Activated naive CD8-positive, alpha-beta T cell treated with anti-CD3 and anti-CD28 coated beads, Interleukin-2, amount 50 U/mL, for 16 hours (primary cell): ENCODE measurements around the gene INTS3.
"Not testable (repeated sequence)": the region's sequence is repeated elsewhere in the genome, so short reads cannot be mapped to it uniquely, and the experiment has no call there.

Experiments
- DNase-seq: peaks from one replicate; pipeline ENCODE4 v3.0.0-alpha.2; 2020; ENCODE audit warnings: low read depth, low spot score

Gene INTS3

DNA sequence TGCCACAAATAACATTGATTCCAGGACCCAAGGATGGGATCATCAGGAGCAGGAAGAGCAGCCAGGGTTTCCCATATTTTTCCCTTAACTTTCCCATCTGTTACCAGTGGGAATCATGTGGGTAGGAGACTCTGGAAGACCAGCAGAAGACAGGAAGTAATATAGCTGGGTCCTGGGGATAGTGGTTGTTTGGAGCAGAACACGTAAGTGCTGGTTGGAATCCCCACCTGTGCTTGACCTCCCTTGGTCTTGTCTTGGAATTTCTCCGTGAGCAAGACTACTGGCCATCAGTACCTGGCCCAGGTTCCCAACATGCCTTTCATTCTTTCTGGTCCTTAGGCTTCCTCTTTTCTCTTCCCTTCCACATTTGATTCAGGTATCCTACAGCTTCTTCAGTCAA, 26.4 kb downstream of the INTS3 start:
- no peak for DNase-seq

DNA sequence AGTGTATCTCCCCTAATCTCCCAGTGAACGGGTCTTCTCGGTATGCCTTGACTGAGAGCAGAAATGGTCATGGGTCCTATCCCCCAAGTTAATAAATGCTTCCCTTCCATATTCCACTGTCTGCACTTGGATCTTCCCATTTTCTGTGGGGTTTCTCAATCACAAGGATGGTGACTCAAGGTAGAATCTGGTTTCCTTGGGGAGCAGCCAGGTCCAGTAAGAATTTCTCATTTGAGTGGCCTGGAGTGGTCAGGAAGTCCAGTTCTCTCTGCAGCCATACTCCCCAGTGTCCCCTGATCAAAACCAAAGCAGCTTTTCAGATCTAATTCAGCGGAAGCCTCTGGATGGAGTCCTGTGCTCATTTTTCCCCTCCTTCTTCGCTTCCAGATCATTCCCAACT, 32.6 kb downstream of the INTS3 start:
- DNase-seq: no peak

DNA sequence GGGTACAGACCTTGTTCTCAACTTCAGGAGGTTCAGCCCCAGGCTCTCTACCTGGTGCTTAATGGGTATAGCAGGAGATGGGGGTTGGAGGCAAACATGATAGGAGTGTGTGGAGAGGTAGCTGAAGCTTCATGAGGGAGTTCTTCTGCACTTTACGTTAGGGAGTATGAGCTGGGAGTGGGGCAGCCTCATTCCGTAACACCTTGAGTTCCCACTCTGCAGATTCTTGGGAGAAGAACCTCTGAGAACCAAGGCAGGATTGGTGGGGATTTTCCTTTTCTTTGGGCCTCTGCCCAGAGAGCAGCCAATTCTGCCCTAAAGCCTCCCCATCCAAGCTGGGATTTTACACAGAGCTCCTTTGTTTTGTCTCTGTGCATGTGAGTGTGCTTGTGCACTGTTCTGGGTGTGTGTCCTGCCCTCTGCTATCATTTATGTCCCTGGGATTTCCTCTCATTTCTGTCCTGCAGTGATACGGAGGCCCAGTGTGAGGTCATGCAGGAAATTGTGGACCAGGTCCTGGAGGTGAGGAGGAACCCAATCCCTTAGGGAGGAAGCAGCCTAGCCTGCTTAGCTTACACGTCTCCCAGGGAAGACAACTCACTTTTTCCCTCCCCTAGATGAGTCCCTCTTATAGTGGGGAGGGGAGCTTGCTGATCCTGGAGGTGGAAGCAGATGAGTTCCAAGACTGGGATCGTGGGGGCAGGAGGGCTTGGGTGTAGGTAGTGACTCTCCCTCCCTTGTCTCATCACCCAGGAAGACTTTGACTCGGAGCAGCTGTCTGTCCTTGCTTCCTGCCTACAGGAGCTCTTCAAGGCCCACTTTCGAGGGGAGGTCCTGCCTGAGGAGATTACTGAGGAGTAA, 35.7 kb downstream of the INTS3 start:
- DNase-seq: no peak

DNA sequence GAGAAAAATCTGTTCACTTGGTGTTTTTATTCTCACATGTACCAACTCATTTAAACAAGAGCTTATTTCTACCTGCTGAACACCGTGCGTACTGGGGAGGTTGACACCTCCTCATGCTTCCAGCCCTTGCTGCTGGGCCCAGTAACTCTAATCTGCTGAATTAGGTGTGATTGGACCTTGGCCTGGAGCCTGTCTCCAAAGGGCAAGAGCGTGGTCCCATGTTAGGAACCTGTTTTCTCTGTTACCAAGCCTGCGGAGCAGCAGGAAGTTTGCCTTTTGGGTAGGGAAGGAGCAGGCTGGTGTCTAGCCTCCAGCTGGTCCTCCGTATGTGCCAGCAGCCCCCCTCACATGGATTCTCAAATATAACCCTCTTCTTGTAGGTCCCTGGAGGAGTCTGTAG, 36.5 kb downstream of the INTS3 start:
- no peak for DNase-seq

DNA sequence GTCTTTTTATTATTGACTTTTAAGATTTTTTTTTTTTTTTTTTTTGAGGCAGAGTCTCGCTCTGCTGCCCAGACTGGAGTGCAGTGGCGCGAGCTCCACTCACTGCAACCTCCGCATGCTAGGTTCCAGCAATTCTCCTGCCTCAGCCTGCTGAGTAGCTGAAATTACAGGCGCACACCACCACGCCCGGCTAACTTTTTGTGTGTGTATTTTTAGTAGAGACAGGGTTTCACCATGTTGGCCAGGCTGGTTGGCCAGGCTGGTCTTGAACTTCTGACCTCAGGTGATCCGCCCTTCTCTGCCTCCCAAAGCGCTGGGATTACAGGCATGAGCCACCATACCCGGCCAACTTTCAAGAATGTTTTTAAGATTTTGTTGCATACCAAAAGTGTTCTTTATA, 38.8 kb downstream of the INTS3 start:
- DNase-seq: not testable (repeated sequence)

DNA sequence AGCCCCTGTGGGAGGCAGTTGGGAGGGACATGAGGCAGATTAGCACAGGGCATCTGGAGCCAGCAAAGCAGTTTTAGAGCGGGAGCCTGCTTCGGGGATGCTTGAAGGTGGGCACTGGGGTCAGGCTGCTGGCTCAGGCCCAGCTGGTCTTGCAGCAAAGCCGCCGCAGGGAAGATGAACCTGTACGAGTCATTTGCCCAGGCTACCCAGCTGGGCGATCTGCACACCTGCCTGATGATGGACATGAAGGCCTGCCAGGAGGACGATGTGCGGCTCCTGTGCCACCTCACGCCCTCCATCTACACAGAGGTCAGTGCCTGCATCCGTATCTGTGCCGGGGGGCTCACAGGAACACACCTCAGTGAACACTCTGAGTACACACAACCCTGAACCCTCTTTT, 39.7 kb downstream of the INTS3 start:
- no peak for DNase-seq

DNA sequence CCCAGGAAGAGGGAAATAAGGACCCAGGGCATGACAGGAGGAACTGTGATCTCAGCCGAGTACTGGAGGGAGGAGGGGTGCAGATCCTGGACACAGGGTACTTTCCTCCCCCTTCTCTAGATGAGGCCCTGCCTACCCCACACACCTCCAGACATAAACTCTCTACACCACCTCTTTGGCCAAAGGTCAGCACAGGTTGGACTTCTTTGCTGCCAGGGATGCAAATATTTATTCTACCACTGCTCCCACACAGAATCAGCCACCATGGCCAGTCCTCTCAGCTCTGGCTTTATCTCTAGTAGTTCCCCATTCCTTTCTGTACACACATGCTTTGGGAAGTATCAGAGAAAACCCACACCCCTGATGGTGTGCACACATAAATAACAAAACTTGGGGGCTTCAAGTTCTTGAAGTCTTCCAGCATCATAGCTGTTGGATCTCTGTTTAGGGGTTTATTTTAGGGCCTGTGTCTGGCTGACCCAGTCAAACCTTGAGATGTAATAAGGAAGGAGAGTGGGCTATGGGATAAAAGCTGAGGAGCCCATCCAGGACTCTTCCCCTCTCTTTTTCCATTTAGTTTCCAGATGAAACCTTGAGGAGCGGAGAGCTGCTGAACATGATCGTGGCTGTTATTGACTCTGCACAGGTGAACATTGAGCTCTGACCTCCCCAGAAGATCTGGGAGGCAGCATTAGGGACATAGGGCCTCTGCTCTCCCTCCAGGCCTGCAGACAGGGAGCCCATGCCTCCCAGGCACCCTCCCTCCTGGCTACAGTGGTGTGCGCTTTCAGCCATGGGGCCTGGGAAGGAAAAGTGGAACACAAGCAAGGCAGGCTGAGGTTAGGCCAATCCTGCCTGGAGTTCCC, 40.7 kb downstream of the INTS3 start:
- DNase-seq: no peak

DNA sequence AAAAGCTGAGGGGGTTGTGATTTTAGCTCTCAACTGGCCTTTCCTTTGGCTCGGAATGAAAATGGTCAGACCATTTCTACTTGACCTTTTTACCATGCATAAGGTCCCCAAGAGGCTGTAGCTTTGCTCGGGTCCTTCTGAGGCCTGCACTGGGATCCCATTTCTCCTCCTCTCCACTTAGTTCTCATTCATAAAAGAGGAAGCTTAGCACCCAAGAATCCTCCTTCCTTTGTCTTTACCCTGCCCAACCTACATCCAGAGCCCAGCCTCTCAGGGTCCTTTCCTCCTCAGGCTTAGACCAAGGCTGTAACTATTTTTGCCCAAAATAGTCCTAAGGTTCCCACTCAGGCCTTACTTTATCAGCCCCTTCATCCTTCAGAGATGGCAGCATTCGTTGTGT, 41.4 kb downstream of the INTS3 start:
- DNase-seq: no peak

DNA sequence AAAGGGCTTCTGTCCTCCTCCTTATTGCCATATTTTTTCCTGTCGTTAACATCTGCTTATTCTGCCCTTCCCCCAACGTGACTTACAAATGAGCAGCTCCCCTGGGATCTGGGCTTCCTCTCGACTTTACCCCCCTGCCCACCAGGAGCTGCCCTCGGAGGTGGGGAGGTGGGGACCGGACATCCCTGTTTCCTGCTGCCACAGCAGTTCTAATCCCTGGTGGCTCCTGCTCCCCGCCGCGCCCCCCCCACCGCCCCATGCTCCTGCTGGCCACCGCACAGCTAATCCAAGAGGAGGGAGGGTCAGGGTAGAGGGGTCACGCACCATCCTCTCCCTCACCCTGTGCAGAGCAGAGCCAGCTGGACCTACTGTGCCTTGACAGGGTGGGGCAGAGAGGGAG, 42.9 kb downstream of the INTS3 start:
- DNase-seq: no peak

DNA sequence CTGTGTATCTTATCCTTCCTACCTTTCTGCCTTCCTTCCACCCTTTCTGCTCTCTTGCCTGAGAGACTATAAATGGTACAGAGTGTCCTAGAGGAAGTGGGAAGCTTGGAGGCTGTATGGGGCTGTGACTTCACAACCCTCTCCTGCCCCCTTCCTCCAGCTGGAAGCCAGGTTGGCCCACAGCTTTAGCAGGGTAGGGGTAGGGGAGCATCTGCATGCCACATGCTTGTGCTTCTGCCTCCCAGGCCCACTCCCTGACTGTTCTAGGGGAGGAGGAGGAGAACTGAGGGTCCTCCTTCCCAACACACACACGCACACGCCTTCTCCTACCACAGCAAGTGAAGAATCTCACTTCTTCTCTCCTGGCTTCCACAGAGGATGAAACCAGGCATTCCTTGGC, 43.4 kb downstream of the INTS3 start:
- DNase-seq: no peak

DNA sequence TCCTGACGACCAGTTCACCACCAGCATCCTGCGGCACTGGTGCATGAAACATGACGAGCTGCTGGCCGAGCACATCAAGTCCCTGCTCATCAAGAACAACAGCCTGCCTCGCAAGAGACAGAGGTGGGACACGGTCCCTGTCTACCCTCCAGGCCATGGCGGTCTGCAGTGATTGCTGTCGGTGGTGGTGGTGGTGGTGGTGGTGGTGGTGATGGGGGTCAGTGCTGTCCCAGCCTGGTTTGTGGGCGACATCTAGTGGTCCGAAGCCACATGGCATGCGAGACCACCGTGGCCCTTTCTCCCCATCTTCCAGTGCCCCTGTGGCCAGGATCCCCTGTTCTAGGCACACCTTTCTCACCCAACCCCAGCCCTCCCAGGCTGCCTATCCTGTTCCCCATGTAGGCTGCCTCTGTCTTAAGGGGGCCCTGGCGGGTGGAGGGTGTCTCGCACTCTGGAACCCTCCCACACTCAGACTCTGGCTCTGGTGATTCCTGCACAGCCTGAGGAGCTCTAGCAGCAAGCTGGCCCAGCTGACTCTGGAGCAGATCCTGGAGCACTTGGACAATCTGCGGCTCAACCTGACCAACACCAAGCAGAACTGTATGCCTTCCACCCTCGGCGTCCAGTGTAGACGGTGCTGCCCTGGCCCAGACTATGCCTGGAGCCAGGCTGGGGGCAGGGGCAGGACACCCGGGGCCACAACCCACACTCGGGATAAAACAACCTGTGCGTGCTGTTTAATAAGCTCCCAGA, 44.2 kb downstream of the INTS3 start:
- DNase-seq: no peak

DNA sequence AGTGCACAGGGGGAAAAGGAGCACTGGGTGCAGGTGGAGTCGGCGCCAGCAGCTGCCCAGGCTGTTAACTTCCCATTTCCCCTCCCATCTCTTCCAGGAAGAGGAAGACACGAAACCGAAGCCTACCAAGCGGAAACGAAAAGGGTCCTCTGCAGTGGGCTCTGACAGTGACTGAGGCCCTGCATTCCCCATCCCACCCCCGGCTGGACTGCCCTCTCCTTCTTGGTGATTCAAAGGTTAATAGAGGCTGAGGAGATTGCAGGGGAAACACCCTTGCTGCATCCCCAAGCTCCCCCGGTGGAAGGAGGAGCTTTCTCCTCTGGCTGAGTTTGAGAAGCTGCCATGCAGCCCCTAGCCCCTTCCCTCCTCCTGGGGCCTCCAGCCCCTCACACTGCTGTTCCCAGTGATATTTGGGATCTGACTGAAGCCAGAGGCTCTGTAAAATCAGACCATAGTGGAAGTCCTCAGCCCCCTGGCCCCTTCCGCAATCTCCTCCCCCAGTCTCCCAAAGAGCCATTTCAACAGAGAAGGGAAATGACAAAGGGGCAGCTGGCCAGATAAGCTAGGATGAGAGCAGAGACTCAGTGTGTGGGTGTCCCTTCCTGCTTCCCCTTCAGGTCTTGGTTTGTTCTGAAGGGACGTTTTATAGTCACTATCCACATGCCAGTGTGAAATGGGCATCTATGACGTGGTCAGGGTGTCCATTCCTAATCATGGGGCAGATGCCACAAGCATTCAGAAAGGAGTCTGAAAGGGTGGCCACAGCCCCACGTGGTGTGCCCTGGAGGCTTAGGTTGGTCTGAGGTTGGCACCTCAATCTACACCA, 45.5 kb downstream of the INTS3 start:
- DNase-seq: no peak

DNA sequence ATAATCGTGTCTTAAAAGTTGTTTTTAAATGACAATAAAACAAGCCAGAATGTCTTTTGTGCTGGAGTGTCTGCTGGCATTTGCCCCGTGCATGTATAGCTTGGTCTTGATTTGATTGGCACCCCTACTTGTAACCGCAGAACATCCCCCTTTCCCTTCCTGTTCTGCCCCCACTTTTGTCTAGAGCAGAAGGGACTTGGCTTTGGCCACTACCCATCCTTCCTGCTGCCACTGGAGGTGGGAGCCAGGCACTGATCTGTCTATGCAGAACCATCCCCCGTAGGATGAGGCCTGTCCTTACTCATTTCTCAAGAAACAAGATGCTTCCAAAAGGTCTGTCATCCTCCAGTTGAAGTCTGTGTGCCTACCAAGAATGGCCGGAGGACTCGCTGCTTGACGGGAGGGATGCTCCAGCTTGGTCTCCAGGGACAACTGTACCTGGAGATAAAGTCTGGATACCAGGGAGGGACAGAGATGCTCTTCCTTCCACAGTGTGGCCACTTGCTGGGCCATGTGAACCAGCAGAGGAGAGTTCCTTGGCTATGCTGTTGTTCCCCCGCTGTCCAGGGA, 46.3 kb downstream of the INTS3 start:
- DNase-seq: no peak

DNA sequence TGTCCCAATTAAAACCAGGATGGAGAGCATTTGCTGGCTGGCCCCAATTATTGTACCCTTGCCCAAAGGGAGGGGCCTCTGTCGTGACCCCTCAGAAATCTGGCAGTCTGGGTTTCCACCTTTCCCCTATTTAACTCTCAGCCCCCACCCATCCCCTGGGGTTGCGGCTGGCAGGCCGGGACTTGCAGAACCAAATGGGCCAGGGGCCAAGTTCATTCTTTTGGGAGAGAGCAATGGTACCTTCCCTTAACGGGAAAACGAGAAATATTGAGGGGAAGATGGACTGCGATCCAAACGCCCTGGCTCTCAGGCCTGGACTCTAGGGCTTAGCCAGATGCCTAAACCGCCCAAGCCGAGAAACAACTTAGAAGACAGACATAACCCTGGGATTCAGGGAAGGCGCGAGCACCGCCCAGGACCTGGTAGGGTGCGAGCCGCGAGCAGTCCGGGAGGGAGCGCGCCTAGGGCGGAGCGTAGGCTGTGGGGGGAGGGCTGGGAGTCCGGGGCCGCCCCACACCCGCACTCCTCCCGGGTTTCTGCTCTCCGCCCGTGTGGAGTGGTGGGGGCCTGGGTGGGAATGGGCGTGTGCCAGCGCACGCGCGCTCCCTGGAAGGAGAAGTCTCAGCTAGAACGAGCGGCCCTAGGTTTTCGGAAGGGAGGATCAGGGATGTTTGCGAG, 47.1 kb downstream of the INTS3 start, which contains the start of gene SLC27A3:
TSS of gene SLC27A3 (plus strand) at position 628 of the 678 bp plus-strand sequence. CDS start 91 bp downstream, outside the sequence.
- no peak for DNase-seq

DNA sequence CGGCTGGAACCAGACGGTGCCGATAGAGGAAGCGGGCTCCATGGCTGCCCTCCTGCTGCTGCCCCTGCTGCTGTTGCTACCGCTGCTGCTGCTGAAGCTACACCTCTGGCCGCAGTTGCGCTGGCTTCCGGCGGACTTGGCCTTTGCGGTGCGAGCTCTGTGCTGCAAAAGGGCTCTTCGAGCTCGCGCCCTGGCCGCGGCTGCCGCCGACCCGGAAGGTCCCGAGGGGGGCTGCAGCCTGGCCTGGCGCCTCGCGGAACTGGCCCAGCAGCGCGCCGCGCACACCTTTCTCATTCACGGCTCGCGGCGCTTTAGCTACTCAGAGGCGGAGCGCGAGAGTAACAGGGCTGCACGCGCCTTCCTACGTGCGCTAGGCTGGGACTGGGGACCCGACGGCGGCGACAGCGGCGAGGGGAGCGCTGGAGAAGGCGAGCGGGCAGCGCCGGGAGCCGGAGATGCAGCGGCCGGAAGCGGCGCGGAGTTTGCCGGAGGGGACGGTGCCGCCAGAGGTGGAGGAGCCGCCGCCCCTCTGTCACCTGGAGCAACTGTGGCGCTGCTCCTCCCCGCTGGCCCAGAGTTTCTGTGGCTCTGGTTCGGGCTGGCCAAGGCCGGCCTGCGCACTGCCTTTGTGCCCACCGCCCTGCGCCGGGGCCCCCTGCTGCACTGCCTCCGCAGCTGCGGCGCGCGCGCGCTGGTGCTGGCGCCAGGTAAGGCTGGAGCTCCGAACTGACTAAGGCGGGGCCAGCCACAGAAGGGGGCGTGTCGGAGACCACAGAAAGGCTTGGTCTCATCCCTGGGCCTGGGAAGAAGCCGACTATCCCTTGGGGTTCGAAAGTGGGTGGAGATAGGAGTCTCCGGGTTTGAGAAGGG, 47.8 kb downstream of the INTS3 start:
- peak; percentile 25 for DNase-seq

DNA sequence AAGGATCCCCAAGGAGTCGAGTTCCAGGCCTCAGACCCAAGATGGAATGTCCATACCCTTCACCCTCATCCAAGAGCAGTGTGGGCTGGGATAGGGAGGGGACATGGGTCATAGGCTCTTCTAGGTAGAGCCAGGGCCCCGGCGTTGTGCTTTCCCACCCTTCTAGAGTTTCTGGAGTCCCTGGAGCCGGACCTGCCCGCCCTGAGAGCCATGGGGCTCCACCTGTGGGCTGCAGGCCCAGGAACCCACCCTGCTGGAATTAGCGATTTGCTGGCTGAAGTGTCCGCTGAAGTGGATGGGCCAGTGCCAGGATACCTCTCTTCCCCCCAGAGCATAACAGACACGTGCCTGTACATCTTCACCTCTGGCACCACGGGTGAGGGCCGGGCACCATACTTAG, 48.5 kb downstream of the INTS3 start:
- DNase-seq: no peak

DNA sequence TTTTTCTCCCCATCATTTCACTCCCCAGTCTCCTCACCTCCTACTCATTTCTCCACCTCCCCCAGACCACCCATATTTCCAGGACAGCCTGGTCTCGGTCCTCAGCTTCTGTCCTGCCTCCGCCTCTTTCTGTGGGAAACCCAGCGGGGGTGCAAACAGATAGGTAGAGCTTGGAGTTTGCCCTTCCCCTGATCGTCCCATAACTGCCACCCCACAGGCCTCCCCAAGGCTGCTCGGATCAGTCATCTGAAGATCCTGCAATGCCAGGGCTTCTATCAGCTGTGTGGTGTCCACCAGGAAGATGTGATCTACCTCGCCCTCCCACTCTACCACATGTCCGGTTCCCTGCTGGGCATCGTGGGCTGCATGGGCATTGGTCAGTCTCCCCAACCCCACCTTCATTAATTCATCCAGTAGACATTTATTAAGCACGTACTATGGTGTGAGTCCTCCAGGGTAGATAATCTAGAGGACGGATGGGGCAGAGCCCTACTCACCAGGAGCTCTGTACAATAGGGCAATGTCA, 49.1 kb downstream of the INTS3 start:
- DNase-seq: no peak

DNA sequence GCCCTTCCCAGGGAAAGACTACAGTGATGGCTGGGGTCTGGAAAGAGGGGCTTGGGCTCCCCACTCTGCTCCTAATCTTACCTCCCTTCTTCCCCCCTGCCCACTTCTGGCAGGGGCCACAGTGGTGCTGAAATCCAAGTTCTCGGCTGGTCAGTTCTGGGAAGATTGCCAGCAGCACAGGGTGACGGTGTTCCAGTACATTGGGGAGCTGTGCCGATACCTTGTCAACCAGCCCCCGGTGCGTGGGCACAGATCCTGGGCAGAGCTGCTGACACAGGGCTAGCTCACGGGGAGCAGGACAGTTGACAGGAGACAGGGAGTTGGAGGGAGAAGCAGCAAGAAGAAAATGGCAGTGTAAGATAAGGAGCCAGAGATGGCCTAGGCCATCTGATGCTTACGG, 49.8 kb downstream of the INTS3 start:
- DNase-seq: no peak
